C4-2B (cell line): Measurements from ENCODE around the gene TBC1D9.

ENCODE experiments used
- CTCF ChIP-seq: fragments of 450-650 bp; conservative IDR thresholded peaks from 2 replicates; pipeline ENCODE4 v1.5.1; 2017; ENCODE audit warnings: mild to moderate bottlenecking
- ZFX ChIP-seq: fragments of 450-650 bp; IDR thresholded peaks from 2 replicates; pipeline ENCODE4 v1.6.1; 2017

DNA sequence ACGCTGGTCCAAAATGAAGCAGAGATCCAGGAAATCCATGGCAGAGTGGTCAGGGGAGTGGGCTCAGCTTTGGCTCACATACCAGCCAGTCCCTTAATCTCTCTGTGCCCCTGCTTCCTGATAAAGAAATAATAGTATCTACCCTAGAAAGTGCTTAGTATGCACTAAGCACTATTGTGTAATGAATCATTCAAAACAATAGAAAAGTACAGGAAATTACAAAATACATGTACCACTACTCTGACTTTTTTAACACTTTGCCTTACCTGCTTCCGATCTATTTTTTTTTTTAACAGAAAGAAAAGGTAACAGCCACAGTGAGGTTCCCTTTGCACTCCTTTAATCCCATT lies 49.9 kb downstream of the TBC1D9 start:
- TF ChIP-seq CTCF = no peak
- no peak for TF ChIP-seq ZFX
